ENCODE measurements around the gene DYNC2H1.

DNA sequence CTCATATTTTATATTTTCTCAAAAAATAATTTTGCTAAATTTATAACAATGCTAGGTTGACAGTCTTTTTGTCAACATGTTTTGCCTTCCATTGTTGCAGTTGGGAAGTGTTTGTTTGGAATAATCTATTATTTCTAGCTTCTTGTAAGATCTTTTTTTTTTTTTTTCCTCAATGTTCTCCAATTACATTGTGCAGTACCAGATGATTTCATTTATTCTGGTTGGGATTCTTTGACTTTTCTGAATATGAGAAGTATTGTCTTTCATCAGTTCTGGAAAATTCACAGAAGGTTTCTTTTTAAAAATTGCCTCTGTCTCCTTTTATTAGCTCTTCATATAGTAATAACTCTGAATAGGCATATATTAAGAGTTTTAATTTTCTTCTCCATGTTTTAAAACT is 245.4 kb downstream of the DYNC2H1 start:
- no peak for TF ChIP-seq POLR2AphosphoS5 (IDR thresholded peaks at IDR 0.05)
- no peak for TF ChIP-seq POLR2A (IDR thresholded peaks at IDR 0.05)
- TF ChIP-seq, protein P1, sequence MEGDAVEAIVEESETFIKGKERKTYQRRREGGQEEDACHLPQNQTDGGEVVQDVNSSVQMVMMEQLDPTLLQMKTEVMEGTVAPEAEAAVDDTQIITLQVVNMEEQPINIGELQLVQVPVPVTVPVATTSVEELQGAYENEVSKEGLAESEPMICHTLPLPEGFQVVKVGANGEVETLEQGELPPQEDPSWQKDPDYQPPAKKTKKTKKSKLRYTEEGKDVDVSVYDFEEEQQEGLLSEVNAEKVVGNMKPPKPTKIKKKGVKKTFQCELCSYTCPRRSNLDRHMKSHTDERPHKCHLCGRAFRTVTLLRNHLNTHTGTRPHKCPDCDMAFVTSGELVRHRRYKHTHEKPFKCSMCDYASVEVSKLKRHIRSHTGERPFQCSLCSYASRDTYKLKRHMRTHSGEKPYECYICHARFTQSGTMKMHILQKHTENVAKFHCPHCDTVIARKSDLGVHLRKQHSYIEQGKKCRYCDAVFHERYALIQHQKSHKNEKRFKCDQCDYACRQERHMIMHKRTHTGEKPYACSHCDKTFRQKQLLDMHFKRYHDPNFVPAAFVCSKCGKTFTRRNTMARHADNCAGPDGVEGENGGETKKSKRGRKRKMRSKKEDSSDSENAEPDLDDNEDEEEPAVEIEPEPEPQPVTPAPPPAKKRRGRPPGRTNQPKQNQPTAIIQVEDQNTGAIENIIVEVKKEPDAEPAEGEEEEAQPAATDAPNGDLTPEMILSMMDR (IDR thresholded peaks at IDR 0.05): no peak
- no peak for TF ChIP-seq EP300 (IDR thresholded peaks at IDR 0.05)

Data from sigmoid colon (tissue), 4 donors.